ENCODE data around the gene RIN3.

The RIN3 gene

DNA sequence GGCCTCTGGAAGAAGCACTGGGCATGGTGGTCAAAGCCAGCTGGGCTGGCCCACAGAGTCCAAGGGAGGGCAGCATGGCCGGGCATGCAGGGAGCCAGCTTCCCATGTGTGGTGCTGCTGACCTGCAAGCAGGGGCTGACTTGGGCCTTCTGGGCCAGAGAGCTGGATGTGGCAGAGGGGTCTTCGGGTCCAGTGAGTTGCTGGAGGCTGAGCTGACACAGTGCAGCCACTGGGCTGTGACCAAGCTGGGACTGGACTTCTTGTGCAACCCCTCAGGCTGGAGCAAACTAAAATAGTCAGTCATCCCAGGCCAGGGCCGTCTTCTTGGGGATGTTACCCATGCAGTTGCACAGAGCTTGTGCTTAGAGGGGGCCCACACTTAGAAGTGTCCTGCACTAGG is 7.3 kb upstream of the RIN3 start:
- peaks cover 21% of the 10 kb centered on the region for H3K27me3 Mint-ChIP-seq (ENCODE audit: low read depth)
- H3K9me3 Mint-ChIP-seq: no peaks in the 10 kb centered on the region
- peaks cover 9% of the 10 kb centered on the region for H3K4me1 Mint-ChIP-seq
- no peak overlapping the region for H3K27ac Mint-ChIP-seq
- no peaks in the 10 kb centered on the region for H3K36me3 Mint-ChIP-seq (ENCODE audit: low read depth)
- H3K4me3 Mint-ChIP-seq: no peak overlapping the region
- TF ChIP-seq, protein P1, sequence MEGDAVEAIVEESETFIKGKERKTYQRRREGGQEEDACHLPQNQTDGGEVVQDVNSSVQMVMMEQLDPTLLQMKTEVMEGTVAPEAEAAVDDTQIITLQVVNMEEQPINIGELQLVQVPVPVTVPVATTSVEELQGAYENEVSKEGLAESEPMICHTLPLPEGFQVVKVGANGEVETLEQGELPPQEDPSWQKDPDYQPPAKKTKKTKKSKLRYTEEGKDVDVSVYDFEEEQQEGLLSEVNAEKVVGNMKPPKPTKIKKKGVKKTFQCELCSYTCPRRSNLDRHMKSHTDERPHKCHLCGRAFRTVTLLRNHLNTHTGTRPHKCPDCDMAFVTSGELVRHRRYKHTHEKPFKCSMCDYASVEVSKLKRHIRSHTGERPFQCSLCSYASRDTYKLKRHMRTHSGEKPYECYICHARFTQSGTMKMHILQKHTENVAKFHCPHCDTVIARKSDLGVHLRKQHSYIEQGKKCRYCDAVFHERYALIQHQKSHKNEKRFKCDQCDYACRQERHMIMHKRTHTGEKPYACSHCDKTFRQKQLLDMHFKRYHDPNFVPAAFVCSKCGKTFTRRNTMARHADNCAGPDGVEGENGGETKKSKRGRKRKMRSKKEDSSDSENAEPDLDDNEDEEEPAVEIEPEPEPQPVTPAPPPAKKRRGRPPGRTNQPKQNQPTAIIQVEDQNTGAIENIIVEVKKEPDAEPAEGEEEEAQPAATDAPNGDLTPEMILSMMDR (IDR thresholded peaks at IDR 0.05; ENCODE audit: unreplicated experiment in 3 of 3): no peak

DNA sequence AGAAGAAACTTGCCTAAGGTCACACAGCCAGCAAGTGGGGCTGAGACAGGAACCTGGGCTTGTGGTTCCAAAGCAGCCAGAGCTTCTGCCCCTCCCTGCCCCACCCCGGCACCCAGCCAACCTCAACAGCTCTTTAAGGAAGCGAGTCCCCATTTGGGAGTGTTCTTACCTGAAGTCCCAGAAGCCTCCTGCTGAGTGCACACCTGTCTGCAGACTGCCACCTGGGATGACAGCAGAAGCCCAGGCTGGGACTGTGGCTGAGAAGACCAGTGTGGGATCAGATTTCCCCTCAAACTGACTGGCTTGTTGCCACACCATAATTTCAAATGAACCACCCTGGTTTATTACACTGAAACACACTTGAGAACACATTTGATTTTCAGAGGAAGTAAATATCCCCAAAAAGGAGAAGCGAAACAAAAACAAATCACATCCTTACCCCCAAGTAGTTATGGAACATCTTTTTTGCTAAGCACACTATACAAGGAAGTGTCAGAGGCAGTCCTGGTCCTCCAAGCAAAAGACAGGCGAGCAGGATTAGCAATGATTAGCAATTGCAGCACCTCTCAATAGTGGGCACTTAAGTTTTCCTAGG is 6.3 kb upstream of the RIN3 start:
- Mint-ChIP-seq H3K4me1 (peaks cover 9% of the 10 kb centered on the region), H3K4me3 (no peak overlapping the region), H3K36me3 (ENCODE audit: low read depth) (no peaks in the 10 kb centered on the region), H3K27ac (peak overlapping the region in 1 of 3 experiments; percentile 35), H3K9me3 (no peaks in the 10 kb centered on the region), H3K27me3 (ENCODE audit: low read depth) (peaks cover 19% of the 10 kb centered on the region)
- TF ChIP-seq, protein P1 (IDR thresholded peaks at IDR 0.05; ENCODE audit: unreplicated experiment in 3 of 3): no peak

DNA sequence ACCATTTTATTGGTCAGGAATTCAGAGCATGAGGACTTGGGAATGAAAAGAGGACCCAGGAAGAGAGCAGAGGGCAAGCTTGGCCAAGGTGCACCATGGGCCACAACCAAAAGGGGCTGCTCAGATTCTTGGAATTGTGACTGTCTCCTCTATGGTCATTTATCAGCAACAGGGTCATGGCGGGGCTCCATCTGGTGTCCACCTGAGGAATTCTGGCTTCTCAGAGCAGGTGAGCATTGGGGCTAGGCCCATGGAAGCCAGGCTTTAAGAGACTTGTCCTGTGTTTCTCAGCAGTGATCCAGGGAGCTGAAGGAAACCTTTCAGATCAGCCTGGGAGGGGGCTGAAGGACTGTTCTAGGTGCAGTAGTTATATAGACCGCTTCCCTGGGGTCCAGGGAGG is 2.6 kb upstream of the RIN3 start:
- no peaks in the 10 kb centered on the region for H3K36me3 Mint-ChIP-seq (ENCODE audit: low read depth)
- H3K4me3 Mint-ChIP-seq: peak overlapping the region; percentile 34 to 82 (median 53)
- peak overlapping the region in 1 of 3 experiments; percentile 64 for H3K27ac Mint-ChIP-seq
- H3K4me1 Mint-ChIP-seq: peaks cover 7% of the 10 kb centered on the region
- no peaks in the 10 kb centered on the region for H3K9me3 Mint-ChIP-seq
- TF ChIP-seq, protein P1 (IDR thresholded peaks at IDR 0.05; ENCODE audit: unreplicated experiment in 3 of 3): no peak
- H3K27me3 Mint-ChIP-seq (ENCODE audit: low read depth): peaks cover 36% of the 10 kb centered on the region

DNA sequence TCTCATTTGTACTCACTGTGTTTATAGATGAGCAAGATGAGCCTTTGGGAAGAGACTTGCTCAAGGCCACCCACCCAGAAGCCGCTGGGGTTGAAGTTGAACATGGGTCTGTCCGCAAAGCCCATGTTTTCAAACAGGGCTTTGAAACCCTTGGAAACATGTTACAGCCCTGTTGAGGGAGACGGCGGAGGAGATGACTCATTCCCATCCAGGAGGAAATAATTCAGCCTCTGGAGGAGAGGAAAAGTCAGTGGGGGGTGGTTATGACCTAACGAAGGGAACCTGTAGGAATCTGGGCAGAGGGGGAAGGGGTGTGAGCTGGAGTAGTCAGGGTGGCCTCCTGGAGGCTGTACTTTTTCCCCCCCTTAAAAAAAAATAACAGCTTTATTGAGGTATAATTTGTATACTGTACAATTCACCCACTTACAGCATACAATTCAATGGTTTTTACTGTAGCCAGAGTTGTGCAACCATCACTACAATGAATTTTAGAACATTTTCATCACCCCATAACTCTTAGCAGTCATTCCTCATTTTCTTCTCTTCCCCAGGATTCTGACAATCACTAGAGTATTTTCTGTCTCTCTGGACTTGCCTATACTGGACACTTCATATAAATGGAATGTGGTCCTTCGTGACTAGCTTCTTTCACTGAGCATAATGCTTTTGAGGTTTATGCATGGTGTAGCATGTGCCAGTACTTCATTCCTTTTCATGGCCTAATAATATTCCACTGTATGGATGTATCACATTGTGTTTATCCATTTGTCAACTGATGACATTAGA is 1.9 kb upstream of the RIN3 start:
- no peaks in the 10 kb centered on the region for H3K36me3 Mint-ChIP-seq (ENCODE audit: low read depth)
- H3K27me3 Mint-ChIP-seq (ENCODE audit: low read depth): peaks cover 39% of the 10 kb centered on the region
- H3K4me3 Mint-ChIP-seq: peak overlapping the region; percentile 50 to 82 (median 65)
- TF ChIP-seq, protein P1 (IDR thresholded peaks at IDR 0.05; ENCODE audit: unreplicated experiment in 3 of 3): no peak
- no peaks in the 10 kb centered on the region for H3K9me3 Mint-ChIP-seq
- H3K27ac Mint-ChIP-seq: peak overlapping the region in 2 of 3 experiments; percentile 29 to 64
- H3K4me1 Mint-ChIP-seq: peaks cover 7% of the 10 kb centered on the region

DNA sequence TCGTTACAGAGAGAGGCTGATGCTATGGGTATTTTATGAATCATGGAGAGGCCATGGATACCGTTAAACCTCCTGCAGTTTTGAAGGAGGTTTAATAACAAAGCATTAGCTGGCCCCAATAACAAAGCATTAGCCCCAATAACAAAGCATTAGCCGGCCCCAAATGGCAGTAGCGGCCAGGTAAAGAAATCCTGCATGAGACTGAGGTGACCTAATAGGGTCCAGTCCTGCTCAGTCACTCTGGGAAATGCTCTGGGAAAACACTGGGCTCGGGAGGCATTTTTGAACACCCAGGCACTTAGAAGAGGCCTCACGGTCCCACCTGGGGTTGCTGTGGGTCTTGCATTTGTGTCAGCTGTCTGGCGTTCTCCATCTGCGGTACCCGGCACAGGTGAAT is 776 bp upstream of the RIN3 start:
- Mint-ChIP-seq H3K9me3 (no peaks in the 10 kb centered on the region), H3K4me1 (peaks cover 9% of the 10 kb centered on the region), H3K27me3 (ENCODE audit: low read depth) (peaks cover 39% of the 10 kb centered on the region), H3K27ac (peak overlapping the region in 1 of 3 experiments; percentile 29), H3K36me3 (ENCODE audit: low read depth) (no peaks in the 10 kb centered on the region), H3K4me3 (peak overlapping the region; percentile 72 to 87 (median 81))
- TF ChIP-seq, protein P1 (IDR thresholded peaks at IDR 0.05; ENCODE audit: unreplicated experiment in 3 of 3): no peak

Data from nephron (organoid).